B cell (primary cell): Measurements from ENCODE around the gene RELB. TPM values are rescaled to one million over a fixed set of nuclear protein-coding genes. Genes with fewer than 3 reads are reported as not detected.

Experiments
- ATAC-seq: fragments of 200-7000 bp; cut with Tn5 transposase; one replicate; pipeline ENCODE4 v1.10.0; 2021; ENCODE audit warnings: low read depth, mild to moderate bottlenecking, moderate number of reproducible peaks, moderate library complexity
- CTCF ChIA-PET: fragments of 350-600 bp; sonication (Branson Sonifier 250); formaldehyde crosslinking; loops from one replicate; lab custom pipeline; 2021; ENCODE audit warnings: antibody characterized with exemption, inconsistent platforms; lab: Charles Lee
- POLR2A ChIA-PET: fragments of 350-600 bp; sonication (Branson Sonifier 250); formaldehyde crosslinking; loops from one replicate; lab custom pipeline; 2021; ENCODE audit warnings: antibody characterized with exemption; lab: Charles Lee
- DNase-seq: peaks from one replicate; pipeline ENCODE4 v3.0.0; 2013
- H2AFZ ChIP-seq: 2 replicates; pipeline ENCODE4 v1.6.1; 2012; ENCODE audit warnings: mild to moderate bottlenecking, low read depth, low read length; ENCODE audit not compliant: insufficient read depth, poor library complexity, severe bottlenecking
- H3K27ac ChIP-seq, 2 donors: 1 replicate in 1 of 2; 2 replicates in 1 of 2; pipeline ENCODE4 v1.5.1; 2012 to 2013; ENCODE audit warnings: low read length in 2 of 2, mild to moderate bottlenecking in 2 of 2, moderate library complexity in 1 of 2
- H3K27me3 ChIP-seq, 4 experiments: fragments of 200-600 bp in 1 of 4; sonication (generic) in 1 of 4; replicated peaks in 1 of 4; 1 replicate in 2 of 4; 2 replicates in 2 of 4; pipeline versions ENCODE4 v1.6.1 to v1.7.0; 2013 to 2016; ENCODE audit warnings: low read length in 3 of 4, mild to moderate bottlenecking in 2 of 4, mixed read lengths in 1 of 4, moderate library complexity in 1 of 4; ENCODE audit not compliant: insufficient read depth in 4 of 4, control insufficient read depth in 3 of 4; ENCODE audit errors: control extremely low read depth in 1 of 4
- H3K36me3 ChIP-seq, 2 experiments: replicated peaks in 1 of 2; 1 replicate in 1 of 2; 2 replicates in 1 of 2; pipeline versions ENCODE4 v1.6.1 to v1.7.1; 2013; ENCODE audit warnings: low read length in 1 of 2; ENCODE audit not compliant: insufficient read depth in 2 of 2, control insufficient read depth in 1 of 2; ENCODE audit errors: control extremely low read depth in 1 of 2, extremely low read depth in 1 of 2
- H3K4me1 ChIP-seq, 2 donors: fragments of 200-600 bp in 1 of 2; sonication (generic) in 1 of 2; 1 replicate in 1 of 2; 2 replicates in 1 of 2; pipeline versions ENCODE4 v1.5.1 to v1.6.1; 2013 to 2017; ENCODE audit warnings: low read length in 2 of 2; ENCODE audit not compliant: control insufficient read depth in 2 of 2, insufficient read depth in 2 of 2
- H3K4me2 ChIP-seq: replicated peaks from 2 replicates; pipeline ENCODE3; 2012; ENCODE audit warnings: mild to moderate bottlenecking, low read depth, low read length; ENCODE audit not compliant: poor library complexity, severe bottlenecking
- H3K4me3 ChIP-seq, 5 experiments: fragments of 200-600 bp in 1 of 5; sonication (generic) in 1 of 5; 1 replicate in 3 of 5; 2 replicates in 2 of 5; pipeline versions ENCODE4 v1.5.1 to v1.7.0; 2011 to 2016; ENCODE audit warnings: low read length in 4 of 5, mild to moderate bottlenecking in 4 of 5, low read depth in 2 of 5, control low read depth in 1 of 5, moderate library complexity in 1 of 5; ENCODE audit not compliant: insufficient read depth in 1 of 5; ENCODE audit errors: control extremely low read depth in 1 of 5, extremely low read depth in 1 of 5
- H3K79me2 ChIP-seq: fragments of 200-600 bp; sonication (generic); one replicate; pipeline ENCODE4 v1.6.0; 2016; ENCODE audit warnings: low read length; ENCODE audit not compliant: control insufficient read depth, insufficient read depth
- H3K9ac ChIP-seq: fragments of 200-600 bp; sonication (generic); 2 replicates; pipeline ENCODE4 v1.6.1; 2017; ENCODE audit warnings: mild to moderate bottlenecking, low read length, moderate library complexity
- H3K9me3 ChIP-seq, 3 donors: one replicate each; pipeline versions ENCODE4 v1.6.1 to v1.7.1; 2013; ENCODE audit warnings: low read length in 2 of 3; ENCODE audit not compliant: control insufficient read depth in 2 of 3, insufficient read depth in 1 of 3; ENCODE audit errors: control extremely low read depth in 1 of 3
- H4K20me1 ChIP-seq: 2 replicates; pipeline ENCODE4 v1.6.0; 2012; ENCODE audit warnings: mild to moderate bottlenecking, low read length; ENCODE audit not compliant: insufficient read depth, control insufficient read depth, poor library complexity, severe bottlenecking
- H3K27ac Mint-ChIP-seq: one replicate; pipeline ENCODE4 v1.8.0; 2021; ENCODE audit warnings: mixed read lengths
- H3K27me3 Mint-ChIP-seq: one replicate; pipeline ENCODE4 v1.8.0; 2021; ENCODE audit warnings: mixed read lengths
- H3K4me1 Mint-ChIP-seq: one replicate; pipeline ENCODE4 v1.8.0; 2021; ENCODE audit warnings: mixed read lengths
- H3K4me3 Mint-ChIP-seq: one replicate; pipeline ENCODE4 v1.8.0; 2021; ENCODE audit warnings: mixed read lengths
- H3K9me3 Mint-ChIP-seq: one replicate; pipeline ENCODE4 v1.8.0; 2022; ENCODE audit warnings: mixed read lengths; ENCODE audit not compliant: insufficient read depth
- CTCF ChIP-seq: fragments of 200-600 bp; IDR thresholded peaks from one replicate; pipeline ENCODE4 v1.8.0; 2022; ENCODE audit warnings: antibody characterized with exemption, mild to moderate bottlenecking
- EZH2 ChIP-seq: IDR thresholded peaks from 2 replicates; pipeline ENCODE4 v1.6.1; 2012; ENCODE audit warnings: borderline replicate concordance, low read depth, mild to moderate bottlenecking, moderate library complexity, low read length; ENCODE audit not compliant: insufficient read depth, poor library complexity, severe bottlenecking
- WGBS: methylation state at CpG from one replicate; pipeline ENCODE4 v1.1.5; 2013; ENCODE audit warnings: missing lambda C conversion rate; ENCODE audit not compliant: insufficient coverage; 5-methylcytosine and 5-hydroxymethylcytosine counted together
- intact Hi-C: fragments of 100-400 bp; cut with micrococcal nuclease; formaldehyde crosslinking; loops from one replicate; pipeline ENCODE4 v1.10.0; 2022
- polyA plus RNA-seq: library from polyadenylated mRNA; depleted of rRNA; stranded (reverse); fragments of >200 nt; gene quantifications from 2 replicates; pipeline ENCODE4 v1.2.3, GENCODE V29; 2012
- total RNA-seq, 2 donors: library from RNA; stranded (reverse); fragments of 120-200 nt in 1 of 2; gene quantifications; 1 replicate in 1 of 2; 2 replicates in 1 of 2; pipeline versions ENCODE4 v1.2.3 to v1.2.4, GENCODE V29; 2013 to 2022

Gene RELB
- total and polyA plus RNA-seq, 2 donors (not counting 1 experiment from before 2014, with no cell fraction given) = 63.8 to 106 TPM

DNA sequence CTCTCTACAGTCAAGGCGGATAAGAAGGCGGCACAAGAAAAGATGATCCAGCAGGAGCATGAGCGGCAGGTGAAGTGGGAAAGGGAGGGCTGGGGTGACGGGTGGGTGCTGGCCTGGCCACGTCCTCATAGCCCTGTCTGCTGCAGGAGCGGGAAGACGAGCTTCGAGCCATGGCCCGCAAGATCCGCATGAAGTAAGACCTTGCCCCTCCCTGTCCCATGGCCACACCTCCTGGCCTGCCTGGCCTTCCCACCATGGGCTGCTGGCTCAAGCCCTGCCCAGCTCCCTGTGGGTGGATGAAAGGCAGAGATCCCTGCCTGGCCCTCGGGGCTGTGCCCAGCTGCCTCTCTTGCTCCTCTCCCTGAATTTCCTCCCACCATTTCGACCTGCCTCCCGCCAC is 67.8 kb downstream of the RELB start:
- ChIA-PET POLR2A (no interaction called here), CTCF (interaction anchor here (1.9 to 2.5 kb wide), 2 partner anchors 9 to 11 kb away, joined by 6 to 7 read pairs; no protein-coding TSS in a partner anchor)
- no peak overlapping the region for H3K27ac ChIP-seq
- DNase-seq (no peak), ATAC-seq (no peak)
- no peak overlapping the region for H3K4me3 ChIP-seq
- H4K20me1 ChIP-seq = peaks cover 95% of the 10 kb centered on the region
- Mint-ChIP-seq H3K4me1 (peaks cover 29% of the 10 kb centered on the region), H3K27me3 (no peaks in the 10 kb centered on the region), H3K27ac (peak overlapping the region; percentile 56), H3K9me3 (no peaks in the 10 kb centered on the region), H3K4me3 (no peak overlapping the region)
- intact Hi-C loops = no loop called here
- peaks cover 0 to 16% of the 10 kb centered on the region in 2 donors for H3K4me1 ChIP-seq
- H3K9me3 ChIP-seq = no peaks in the 10 kb centered on the region
- peaks cover 38% of the 10 kb centered on the region for H3K79me2 ChIP-seq
- peaks cover 2 to 83% of the 10 kb centered on the region in 2 experiments for H3K36me3 ChIP-seq
- 96% methylated on average over 8 of the region's 13 CpGs for WGBS
- no peak overlapping the region for H3K9ac ChIP-seq
- no peak overlapping the region for H2AFZ ChIP-seq
- TF ChIP-seq EZH2 = no peak
- no peak for TF ChIP-seq CTCF
- H3K27me3 ChIP-seq = no peaks in the 10 kb centered on the region
- H3K4me2 ChIP-seq = no peak overlapping the region

- Histone ChIP-seq H3K36me3 (peaks cover 2 to 84% of the 10 kb centered on the region in 2 experiments), H3K9me3 (no peaks in the 10 kb centered on the region), H3K4me1 (peaks cover 10 to 28% of the 10 kb centered on the region in 2 donors), H3K27me3 (no peaks in the 10 kb centered on the region), H3K79me2 (peaks cover 39% of the 10 kb centered on the region), H3K9ac (no peak overlapping the region), H3K27ac (no peak overlapping the region), H2AFZ (no peak overlapping the region), H4K20me1 (peaks cover 95% of the 10 kb centered on the region), H3K4me2 (no peak overlapping the region), H3K4me3 (no peak overlapping the region)
- ATAC-seq = no peak
- H3K27ac Mint-ChIP-seq = peak overlapping the region; percentile 68
- TF ChIP-seq CTCF = no peak
- TF ChIP-seq EZH2 = no peak
- no peak overlapping the region for H3K4me3 Mint-ChIP-seq
- no peak for DNase-seq
- intact Hi-C loops = no loop called here
- no peaks in the 10 kb centered on the region for H3K27me3 Mint-ChIP-seq
- no peaks in the 10 kb centered on the region for H3K9me3 Mint-ChIP-seq
- ChIA-PET CTCF (interaction anchor here (1.0 to 1.9 kb wide), 2 partner anchors 11 to 21 kb away, joined by 3 to 7 read pairs; no protein-coding TSS in a partner anchor), POLR2A (no interaction called here)
- peaks cover 39% of the 10 kb centered on the region for H3K4me1 Mint-ChIP-seq
- WGBS = 100% methylated on average over 5 of the region's 6 CpGs
Measured at GRCh38 chr19:45070214-45070613, 69.0 kb downstream of the RELB start.
